GM12878 (cell line): ENCODE measurements around the gene FAM81B. TPM values are rescaled to one million over a fixed set of nuclear protein-coding genes. Genes with fewer than 3 reads are reported as not detected.

ENCODE experiments used
- ATAC-seq: fragments of 200-7000 bp; cut with Tn5 transposase; 3 replicates; pipeline ENCODE4 v1.9.1; 2020; ENCODE audit warnings: mild to moderate bottlenecking, moderate library complexity
- BruUV-seq: library from RNA; stranded (reverse); fragments of 400-500 nt; replicated peaks from 2 replicates; lab custom pipeline; 2021; lab: Mats Ljungman, UMichigan
- CTCF ChIA-PET: fragments of 300-600 bp; sonication (Branson Sonifier 250); formaldehyde crosslinking; extraction: SDS; loops from one replicate; lab custom pipeline; 2021; ENCODE audit warnings: inconsistent platforms; lab: Yijun Ruan, JAX
- POLR2A ChIA-PET: fragments of 350-600 bp; formaldehyde crosslinking; extraction: SDS; loops from one replicate; lab custom pipeline; 2021; ENCODE audit warnings: inconsistent platforms; lab: Charles Lee
- RAD21 ChIA-PET: fragments of 300-600 bp; sonication (Branson Sonifier 250); formaldehyde crosslinking; loops from one replicate; lab custom pipeline; 2023; ENCODE audit warnings: antibody characterized with exemption; ENCODE audit not compliant: unreplicated experiment; lab: Charles Lee
- SMC1A ChIA-PET: fragments of 300-600 bp; sonication (Branson Sonifier 250); formaldehyde crosslinking; loops from one replicate; lab custom pipeline; 2023; ENCODE audit not compliant: unreplicated experiment, uncharacterized antibody; lab: Charles Lee
- DNase-seq: peaks from one replicate; pipeline ENCODE4 v3.0.0-alpha.2; 2011; ENCODE audit warnings: low read depth, low spot score
- FAIRE-seq: peaks from 3 replicates; lab custom pipeline; 2011; peaks lifted over from hg19 to GRCh38; lab: Jason Lieb, UNC
- H2AFZ ChIP-seq: 2 replicates; pipeline ENCODE4 v1.6.0; 2011; ENCODE audit warnings: low read depth, low read length, control low read depth; ENCODE audit not compliant: control insufficient read depth
- H3K27ac ChIP-seq: 2 replicates; pipeline ENCODE4 v1.5.1; 2011; ENCODE audit warnings: control low read depth; ENCODE audit not compliant: control insufficient read depth, insufficient read depth
- H3K27me3 ChIP-seq, 2 experiments: replicated peaks in 1 of 2; 2 replicates each; pipeline versions ENCODE4 v1.6.0 to v1.6.1; 2011; ENCODE audit warnings: low read length in 1 of 2; ENCODE audit not compliant: control insufficient read depth in 2 of 2, insufficient read depth in 2 of 2
- H3K36me3 ChIP-seq, 2 experiments: 2 replicates each; pipeline ENCODE4 v1.5.1; 2011; ENCODE audit warnings: low read length in 1 of 2; ENCODE audit not compliant: control insufficient read depth in 2 of 2, insufficient read depth in 2 of 2
- H3K4me1 ChIP-seq: 2 replicates; pipeline ENCODE4 v1.6.1; 2011; ENCODE audit warnings: mild to moderate bottlenecking, low read length, moderate library complexity, mixed read lengths; ENCODE audit not compliant: control insufficient read depth, insufficient read depth
- H3K4me2 ChIP-seq: 2 replicates; pipeline ENCODE4 v1.6.0; 2011; ENCODE audit warnings: control low read depth; ENCODE audit not compliant: control insufficient read depth, insufficient read depth
- H3K4me3 ChIP-seq: fragments of 200-600 bp; sonication (generic); 2 replicates; pipeline ENCODE4 v1.5.1; 2016
- H3K79me2 ChIP-seq: 2 replicates; pipeline ENCODE4 v1.6.0; 2011; ENCODE audit warnings: low read length; ENCODE audit not compliant: control insufficient read depth, insufficient read depth
- H3K9ac ChIP-seq: 2 replicates; pipeline ENCODE4 v1.8.0; 2011; ENCODE audit warnings: low read length, control low read depth, mixed read lengths; ENCODE audit not compliant: control insufficient read depth, insufficient read depth
- H3K9me3 ChIP-seq: replicated peaks from 3 replicates; pipeline ENCODE4 v1.5.1; 2011; ENCODE audit warnings: mild to moderate bottlenecking, low read length; ENCODE audit not compliant: control insufficient read depth, insufficient read depth
- H4K20me1 ChIP-seq: 2 replicates; pipeline ENCODE4 v1.6.0; 2011; ENCODE audit not compliant: control insufficient read depth, insufficient read depth
- BRCA1 ChIP-seq: IDR thresholded peaks from 2 replicates; pipeline ENCODE4 v1.6.1; 2011; ENCODE audit warnings: low read depth, low read length, improper control_type of control experiment
- PRDM15 ChIP-seq: fragments of 450-650 bp; formaldehyde crosslinking; IDR thresholded peaks from 2 replicates; pipeline ENCODE4 v1.4.0; 2020; ENCODE audit warnings: mild to moderate bottlenecking, moderate library complexity
- RAD51 ChIP-seq: fragments of 450-650 bp; IDR thresholded peaks from 2 replicates; pipeline ENCODE4 v1.6.1; 2016; ENCODE audit warnings: moderate library complexity, mild to moderate bottlenecking, inconsistent platforms
- WGBS: methylation state at CpG from one replicate; pipeline ENCODE4 v1.1.6; 2016; ENCODE audit warnings: low lambda C conversion rate; ENCODE audit not compliant: insufficient replicate concordance, insufficient coverage; ENCODE audit errors: missing lambda C conversion rate; 5-methylcytosine and 5-hydroxymethylcytosine counted together
- in situ Hi-C: fragments of 300-500 bp; cut with MboI; formaldehyde crosslinking; loops from 9 replicates; pipeline ENCODE4 v1.14.3; 2018; ENCODE audit warnings: mixed read lengths
- intact Hi-C: fragments of 100-400 bp; cut with micrococcal nuclease; formaldehyde crosslinking; loops from one replicate; pipeline ENCODE4 v1.14.2; 2022; ENCODE audit not compliant: unreplicated experiment
- polyA plus RNA-seq, 11 experiments: library from polyadenylated mRNA; depleted of rRNA in 4 of 11; unstranded in 6 of 11; stranded (reverse) in 5 of 11; fragments of >200 nt; fragmentation: Nextera tagmentation in 4 of 11; fragmentation: Illumina TruSeq in 1 of 11; extraction: Ambion mirVana in 4 of 11; extraction: Trizol in 1 of 11; gene quantifications; 1 replicate in 1 of 11; 2 replicates in 10 of 11; pipeline versions ENCODE4 v1.2.1 to v1.2.3, GENCODE V29; 2011 to 2016; ENCODE audit warnings: inconsistent platforms in 2 of 11, missing spikeins in 2 of 11, low read depth in 1 of 11
- total RNA-seq, 4 experiments: library from RNA; depleted of rRNA in 3 of 4; stranded (reverse); fragments of >200 nt in 3 of 4; fragmentation: Illumina TruSeq in 1 of 4; extraction: Trizol in 1 of 4; gene quantifications; 2 replicates each; pipeline versions ENCODE4 v1.2.1 to v1.2.3, GENCODE V29; 2013 to 2021

FAM81B gene
- total and polyA plus RNA-seq, 10 of the 15 experiments (the other 5 are each of a cell fraction or from before 2014, with no cell fraction given), result not detected

DNA sequence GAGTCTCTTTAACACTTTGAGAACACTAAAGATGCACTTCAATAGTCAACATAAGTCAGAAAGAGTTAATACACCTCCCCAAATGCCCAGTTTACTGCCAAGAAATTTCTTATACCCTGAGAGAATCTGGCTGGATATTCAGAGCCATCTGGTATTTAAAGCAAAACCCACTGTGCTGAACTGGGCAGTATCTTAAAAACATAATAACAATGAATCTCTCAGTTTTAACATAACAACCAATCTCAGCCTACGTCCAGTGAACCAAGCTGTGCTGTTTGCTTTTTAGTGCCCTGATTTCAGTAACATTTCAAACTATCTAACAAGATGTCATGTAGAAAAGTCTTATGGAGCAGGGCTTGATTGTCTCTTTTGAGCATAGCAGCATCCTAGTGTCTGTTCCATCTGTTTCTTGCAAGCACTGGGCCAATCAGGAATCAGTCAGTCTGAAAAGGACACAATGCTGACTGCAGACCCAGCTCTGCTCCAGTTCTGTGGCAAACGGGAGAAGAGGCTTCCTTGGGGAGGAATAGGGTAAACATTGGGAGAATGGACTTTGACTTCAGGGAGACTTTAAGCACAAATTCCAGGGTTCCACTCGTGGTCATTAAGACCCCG lies 43.6 kb upstream of the FAM81B start (continued):
- TF ChIP-seq PRDM15 (CRISPR knock-in tag) (no peak), BRCA1 (no peak)

GRCh38 chr5:95350631-95351030 lies 40.5 kb upstream of the FAM81B start:
- RAD21 ChIA-PET, result no interaction called here
- in situ Hi-C loops, result no loop called here

More at GRCh38 chr5:95350631-95351030, 40.5 kb upstream of the FAM81B start:
- Histone ChIP-seq H3K9me3 (no peaks in the 10 kb centered on the region), H3K4me2 (no peak overlapping the region), H3K27ac (no peak overlapping the region), H3K79me2 (no peaks in the 10 kb centered on the region), H3K4me1 (no peaks in the 10 kb centered on the region), H4K20me1 (no peaks in the 10 kb centered on the region), H2AFZ (no peak overlapping the region), H3K27me3 (no peaks in the 10 kb centered on the region), H3K9ac (no peak overlapping the region), H3K36me3 (no peaks in the 10 kb centered on the region), H3K4me3 (no peak overlapping the region)
- DNase-seq (no peak), FAIRE-seq (no peak), ATAC-seq (no peak)
- ChIA-PET CTCF (interaction anchor here (1.2 kb wide), 1 partner anchor 8 kb away, joined by 4 read pairs; no protein-coding TSS in a partner anchor), SMC1A (no interaction called here), POLR2A (no interaction called here)
- intact Hi-C loops, result no loop called here
- WGBS, result 0% methylated on average over 1 of the region's 1 CpG
- no peak for TF ChIP-seq RAD51
- no TSS peak for BruUV-seq
